ENCODE results near the gene ODAPH. TPM values are rescaled to one million over a fixed set of nuclear protein-coding genes. Genes with fewer than 3 reads are reported as not detected.
"Not testable (repeated sequence)": the region's sequence is repeated elsewhere in the genome, so short reads cannot be mapped to it uniquely, and the experiment has no call there.

The ODAPH gene
- total RNA-seq, 4 donors from 2014 or later = 0.23 TPM; not detected in 3

GRCh38 chr4:75542824-75543223, 13.0 kb upstream of the ODAPH start:
- no peak for DNase-seq
- Histone ChIP-seq H3K9me3 (no peaks in the 10 kb centered on the region), H3K27me3 (no peaks in the 10 kb centered on the region), H3K36me3 (peaks cover 0 to 16% (median 0%) of the 10 kb centered on the region in 3 donors), H3K27ac (no peak overlapping the region), H3K4me1 (no peaks in the 10 kb centered on the region), H3K4me3 (no peak overlapping the region)
- TF ChIP-seq CTCF (IDR thresholded peaks at IDR 0.05) = no peak
- no peak for TF ChIP-seq POLR2A (IDR thresholded peaks at IDR 0.05)
- intact Hi-C loops (cut with DNase I) = no loop called here

- WGBS, 2 donors = 86 to 87% methylated on average over 8 of the region's 8 CpGs
- peaks cover 0 to 16% (median 0%) of the 10 kb centered on the region in 3 donors for H3K36me3 ChIP-seq
- H3K9me3 ChIP-seq; H3K4me3 ChIP-seq; H3K4me1 ChIP-seq; intact Hi-C loops (cut with DNase I); DNase-seq; H3K27ac ChIP-seq; H3K27me3 ChIP-seq: not testable (repeated sequence)
Measured at GRCh38 chr4:75544220-75544619, 11.6 kb upstream of the ODAPH start.

GRCh38 chr4:75544870-75545269, 11.0 kb upstream of the ODAPH start:
- Histone ChIP-seq H3K4me1 (no peaks in the 10 kb centered on the region), H3K36me3 (peaks cover 0 to 16% (median 0%) of the 10 kb centered on the region in 3 donors), H3K4me3 (no peak overlapping the region), H3K9me3 (no peaks in the 10 kb centered on the region), H3K27ac (no peak overlapping the region), H3K27me3 (no peaks in the 10 kb centered on the region)
- DNase-seq = no peak
- WGBS, 2 donors = 81 to 98% methylated on average over 3 of the region's 3 CpGs
- TF ChIP-seq CTCF (IDR thresholded peaks at IDR 0.05) = no peak
- no peak for TF ChIP-seq POLR2A (IDR thresholded peaks at IDR 0.05)
- intact Hi-C loops (cut with DNase I) = no loop called here

- intact Hi-C loops (cut with DNase I) = no loop called here
- no peak for DNase-seq
- TF ChIP-seq CTCF (IDR thresholded peaks at IDR 0.05) (no peak), POLR2A (IDR thresholded peaks at IDR 0.05) (no peak)
- Histone ChIP-seq H3K27ac (no peak overlapping the region), H3K9me3 (no peaks in the 10 kb centered on the region), H3K36me3 (peaks cover 0 to 16% (median 0%) of the 10 kb centered on the region in 3 donors), H3K4me1 (no peaks in the 10 kb centered on the region), H3K4me3 (no peak overlapping the region), H3K27me3 (no peaks in the 10 kb centered on the region)
- WGBS, 2 donors = 80 to 100% methylated on average over 1 of the region's 5 CpGs
Measured at GRCh38 chr4:75545526-75545925, 10.3 kb upstream of the ODAPH start.

GRCh38 chr4:75547647-75548387, 8.0 kb upstream of the ODAPH start:
- Histone ChIP-seq H3K4me3 (no peak overlapping the region), H3K27ac (no peak overlapping the region), H3K27me3 (no peaks in the 10 kb centered on the region), H3K36me3 (peaks cover 0 to 16% (median 0%) of the 10 kb centered on the region in 3 donors), H3K4me1 (no peaks in the 10 kb centered on the region), H3K9me3 (no peaks in the 10 kb centered on the region)
- intact Hi-C loops (cut with DNase I) = no loop called here
- WGBS, 2 donors = 56 to 70% methylated on average over 12 to 15 of the region's 15 CpGs
- TF ChIP-seq CTCF (IDR thresholded peaks at IDR 0.05) (no peak), POLR2A (IDR thresholded peaks at IDR 0.05) (no peak)
- DNase-seq = no peak

All from esophagus squamous epithelium (tissue), 5 donors.